Globus pallidus (tissue), 1 donor: Measurements from ENCODE around the gene SUN2.

Source experiments
- DNase-seq: peaks from one replicate; pipeline ENCODE4 v3.0.0-alpha.2; 2015; ENCODE audit warnings: low spot score

Gene SUN2

DNA sequence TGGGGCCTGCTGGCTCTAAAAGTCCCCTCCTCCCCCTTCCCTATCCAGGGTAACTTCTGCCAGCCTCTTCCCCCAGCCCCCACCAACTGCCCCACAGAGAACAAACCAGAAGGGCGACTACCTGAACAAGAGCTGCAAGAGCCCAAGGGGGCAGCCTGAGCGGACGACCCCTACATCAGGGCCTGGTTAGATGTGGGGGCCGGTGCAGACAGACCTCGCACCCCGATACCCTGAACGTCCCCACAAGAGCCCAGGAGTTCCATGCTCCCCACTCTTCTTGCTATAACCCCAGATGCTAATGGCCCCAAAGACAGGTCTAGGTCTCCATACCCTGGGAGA is 20.7 kb downstream of the SUN2 start:
- DNase-seq = no peak

- no peak for DNase-seq
These were observed 21.2 kb downstream of the SUN2 start for GRCh38 chr22:38734421-38735100.

- DNase-seq = peak; percentile 98
These were observed 21.9 kb downstream of the SUN2 start for GRCh38 chr22:38733724-38734381.

- DNase-seq = peak; percentile 73
These were observed 22.5 kb downstream of the SUN2 start for GRCh38 chr22:38733329-38733723.

- no peak for DNase-seq
These were observed 23.5 kb downstream of the SUN2 start for GRCh38 chr22:38732251-38732815.

GRCh38 chr22:38731703-38732161 is 24.1 kb downstream of the SUN2 start:
- no peak for DNase-seq

- no peak for DNase-seq
These were observed 25.4 kb downstream of the SUN2 start for GRCh38 chr22:38730411-38730871.

DNA sequence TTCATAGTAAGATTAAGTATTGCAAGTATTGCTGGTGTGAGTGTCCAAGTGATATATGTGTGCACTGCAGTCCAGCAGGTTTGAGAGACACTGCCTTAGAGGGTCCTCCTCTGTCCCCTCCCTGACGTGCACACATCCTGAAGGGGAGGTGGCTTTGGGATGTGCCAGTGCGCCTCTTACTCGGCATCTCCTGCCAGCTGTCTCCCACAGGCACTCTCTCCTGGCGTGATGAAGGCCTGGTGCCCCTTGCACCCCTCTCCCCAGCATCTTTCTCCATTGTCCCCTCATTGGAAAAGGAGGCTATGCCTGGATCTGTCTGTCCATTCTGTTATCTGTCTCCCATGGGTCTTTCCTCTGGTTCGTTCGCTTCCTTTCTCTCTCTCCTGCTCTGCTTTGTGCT is 25.9 kb downstream of the SUN2 start:
- no peak for DNase-seq

GRCh38 chr22:38728871-38729796 is 26.7 kb downstream of the SUN2 start:
- DNase-seq = no peak

DNA sequence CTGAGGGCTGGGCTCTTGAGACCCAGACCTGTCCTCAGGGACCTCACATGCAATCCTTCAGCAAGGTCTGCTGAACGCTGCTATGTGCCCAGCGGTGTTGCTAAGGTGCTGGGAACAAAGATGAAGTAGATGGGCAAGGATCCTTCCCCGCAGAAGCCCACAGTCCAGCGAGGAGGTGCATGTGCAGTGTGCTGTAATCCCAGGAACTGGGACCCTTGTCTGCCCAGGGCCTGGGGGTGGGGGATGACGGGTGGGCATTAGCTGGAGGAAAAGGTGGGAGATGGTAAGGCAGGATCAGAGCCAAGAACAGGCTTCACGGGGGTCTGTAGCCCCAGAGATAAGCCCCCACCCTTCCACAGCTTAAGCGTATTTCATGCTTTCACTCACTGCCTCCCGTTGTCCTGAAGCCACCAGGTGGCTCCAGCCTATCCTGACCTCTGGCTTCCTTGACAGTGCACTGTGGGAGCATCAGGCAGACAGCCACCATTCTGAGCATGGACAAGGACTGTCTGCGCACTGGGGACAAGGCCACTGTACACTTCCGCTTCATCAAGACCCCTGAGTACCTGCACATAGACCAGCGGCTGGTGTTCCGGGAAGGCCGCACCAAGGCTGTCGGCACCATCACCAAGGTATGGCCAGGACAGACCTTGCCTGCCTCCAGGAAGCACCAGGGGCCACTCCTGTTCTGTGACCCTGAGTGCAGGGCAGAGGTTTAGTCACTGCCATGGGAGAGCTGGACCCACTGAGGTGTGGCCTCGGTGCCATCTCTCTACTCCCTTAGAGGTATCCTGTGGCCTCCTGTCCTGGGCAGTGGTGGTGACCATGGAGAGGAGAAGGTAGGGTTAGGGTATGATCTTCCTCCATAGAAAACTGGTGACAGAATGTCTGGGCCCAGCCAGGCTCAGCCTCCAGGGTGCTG is 28.0 kb downstream of the SUN2 start:
- no peak for DNase-seq

GRCh38 chr22:38727123-38727522 is 28.7 kb downstream of the SUN2 start:
- DNase-seq = no peak

GRCh38 chr22:38725900-38726655 is 29.7 kb downstream of the SUN2 start:
- no peak for DNase-seq

GRCh38 chr22:38724926-38725571 is 30.7 kb downstream of the SUN2 start:
- DNase-seq = peak; percentile 89

DNA sequence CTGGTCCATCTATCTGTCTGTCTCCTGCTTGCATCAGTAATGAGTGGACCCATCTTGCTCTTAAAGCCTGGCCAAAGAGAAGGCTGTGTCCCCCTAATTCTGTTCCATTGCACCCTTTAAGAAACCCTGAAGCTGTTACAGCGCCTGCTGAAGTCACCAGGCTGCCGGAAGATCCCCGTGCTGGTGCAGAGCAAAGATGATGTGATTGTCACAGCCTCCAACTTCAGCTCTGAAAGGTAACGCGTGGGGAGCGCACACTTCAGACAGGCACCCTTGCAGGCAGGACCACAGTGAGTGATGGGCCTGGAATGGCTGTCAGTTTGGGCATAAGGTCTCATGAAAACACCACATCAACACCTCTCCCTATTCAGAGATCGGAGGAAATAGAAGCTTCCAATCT is 31.6 kb downstream of the SUN2 start:
- no peak for DNase-seq

- no peak for DNase-seq
These were observed 34.2 kb downstream of the SUN2 start for GRCh38 chr22:38721551-38721950.

- no peak for DNase-seq
These were observed 35.4 kb downstream of the SUN2 start for GRCh38 chr22:38720350-38720749.

- no peak for DNase-seq
These were observed 36.6 kb downstream of the SUN2 start for GRCh38 chr22:38719196-38719595.

DNA sequence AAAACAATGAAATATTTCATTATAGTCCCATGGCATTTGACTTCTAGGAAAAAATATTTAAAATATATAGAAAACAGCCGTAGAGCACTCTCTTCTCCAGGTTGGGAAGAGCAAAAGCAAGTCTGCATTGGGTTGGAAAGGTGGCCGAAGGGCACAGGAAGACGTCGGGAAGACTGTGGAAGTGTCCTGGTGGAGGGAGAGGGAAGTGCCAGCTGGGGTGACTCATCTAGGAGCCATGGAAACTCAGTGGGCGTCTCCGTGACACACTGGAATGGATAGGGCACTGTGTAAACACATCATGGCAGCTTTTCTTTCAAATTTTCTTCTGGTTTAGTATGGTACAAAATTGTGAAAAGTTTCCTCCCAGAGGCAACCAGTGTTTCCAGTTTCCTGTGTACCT is 37.4 kb downstream of the SUN2 start:
- DNase-seq = no peak

DNA sequence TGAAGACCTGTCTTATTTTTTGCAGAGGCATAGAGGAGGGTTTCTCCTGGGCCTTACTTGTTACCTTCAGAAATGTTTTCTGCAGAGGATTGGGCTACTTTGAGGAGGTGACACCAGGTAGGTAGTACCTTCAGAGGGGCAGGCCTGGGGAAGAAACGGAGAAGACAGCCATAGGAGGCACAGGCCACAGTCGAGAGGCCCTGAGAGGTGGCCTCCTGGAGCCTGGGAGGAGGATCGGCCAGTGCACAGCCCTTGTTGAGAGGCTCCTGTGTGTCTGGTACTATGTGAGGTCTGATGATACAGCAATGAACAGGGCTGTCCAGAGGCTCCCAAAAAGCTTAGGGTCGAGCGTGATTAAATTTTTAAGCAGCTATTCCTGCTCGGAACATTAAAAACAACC is 38.6 kb downstream of the SUN2 start:
- no peak for DNase-seq

DNA sequence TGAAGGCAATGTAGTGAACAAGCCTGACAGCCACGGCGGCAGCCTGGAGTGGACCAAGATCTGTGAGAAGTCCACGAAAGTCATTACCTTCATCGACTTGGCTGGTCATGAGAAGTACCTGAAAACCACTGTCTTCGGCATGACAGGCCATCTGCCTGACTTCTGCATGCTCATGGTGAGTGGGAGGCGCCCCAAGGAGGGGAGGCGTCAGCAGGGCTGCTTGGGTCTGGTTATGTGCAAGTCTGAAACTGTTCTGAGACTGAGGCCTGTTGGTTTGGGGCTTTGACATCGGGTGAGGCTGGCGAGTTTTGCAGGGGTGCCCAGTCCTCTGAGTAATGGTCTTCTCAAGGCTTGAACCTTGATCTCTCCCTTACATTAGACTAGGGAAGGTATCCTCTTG is 39.0 kb downstream of the SUN2 start:
- no peak for DNase-seq
